Loucy (cell line): ENCODE measurements around the gene CRADD.

Source experiments
- H2AFZ ChIP-seq: fragments of 200-600 bp; sonication (generic); 2 replicates; pipeline ENCODE4 v1.6.0; 2016; ENCODE audit warnings: antibody characterized with exemption, mild to moderate bottlenecking, low read length, moderate library complexity
- H3F3A ChIP-seq: fragments of 200-600 bp; 2 replicates; pipeline ENCODE4 v1.6.0; 2016; ENCODE audit warnings: antibody characterized with exemption, low read depth, mild to moderate bottlenecking
- H3K27me3 ChIP-seq: fragments of 200-600 bp; sonication (generic); 2 replicates; pipeline ENCODE4 v1.6.1; 2014; ENCODE audit warnings: low read length, mild to moderate bottlenecking; ENCODE audit not compliant: insufficient read depth, poor library complexity, severe bottlenecking
- H3K36me3 ChIP-seq: fragments of 200-600 bp; sonication (generic); 2 replicates; pipeline ENCODE4 v1.6.1; 2016; ENCODE audit warnings: low read length; ENCODE audit not compliant: insufficient read depth
- H3K4me1 ChIP-seq: fragments of 200-600 bp; sonication (generic); 2 replicates; pipeline ENCODE4 v1.5.1; 2014; ENCODE audit warnings: low read length, mild to moderate bottlenecking; ENCODE audit not compliant: insufficient read depth, poor library complexity, severe bottlenecking
- H3K4me2 ChIP-seq: fragments of 200-600 bp; sonication (generic); 2 replicates; pipeline ENCODE4 v1.6.0; 2014; ENCODE audit warnings: antibody characterized with exemption, low read length, low read depth, mild to moderate bottlenecking; ENCODE audit not compliant: poor library complexity, severe bottlenecking
- H3K4me3 ChIP-seq: fragments of 200-600 bp; sonication (generic); 2 replicates; pipeline ENCODE4 v1.5.1; 2014; ENCODE audit warnings: low read length, mild to moderate bottlenecking, mixed read lengths; ENCODE audit not compliant: poor library complexity, severe bottlenecking
- H3K79me2 ChIP-seq: fragments of 200-600 bp; sonication (generic); 2 replicates; pipeline ENCODE4 v1.6.1; 2014; ENCODE audit warnings: low read length; ENCODE audit not compliant: insufficient read depth
- H3K9ac ChIP-seq: fragments of 200-600 bp; sonication (generic); 2 replicates; pipeline ENCODE4 v1.6.0; 2014; ENCODE audit warnings: mild to moderate bottlenecking, low read depth, low read length, moderate library complexity; ENCODE audit not compliant: poor library complexity, severe bottlenecking
- H3K9me2 ChIP-seq: fragments of 200-600 bp; sonication (generic); replicated peaks from 2 replicates; pipeline ENCODE4 v1.6.1; 2016; ENCODE audit warnings: low read depth, low read length, mixed read lengths
- H3K9me3 ChIP-seq: fragments of 200-600 bp; sonication (generic); 2 replicates; pipeline ENCODE4 v1.6.1; 2014; ENCODE audit warnings: mild to moderate bottlenecking, antibody characterized with exemption, low read length, low read depth; ENCODE audit not compliant: insufficient read depth
- H4K20me1 ChIP-seq: fragments of 200-600 bp; sonication (generic); 2 replicates; pipeline ENCODE4 v1.6.0; 2014; ENCODE audit warnings: antibody characterized with exemption, low read length, mild to moderate bottlenecking; ENCODE audit not compliant: insufficient read depth, poor library complexity, severe bottlenecking
- CTCF ChIP-seq: fragments of 200-600 bp; sonication (generic); conservative IDR thresholded peaks from 2 replicates; pipeline ENCODE4 v1.5.1; 2014; ENCODE audit warnings: mild to moderate bottlenecking, antibody characterized with exemption, low read length
- EZH2phosphoT487 ChIP-seq: fragments of 200-600 bp; IDR thresholded peaks from 2 replicates; pipeline ENCODE4 v1.6.1; 2018; ENCODE audit warnings: antibody characterized with exemption, mild to moderate bottlenecking, moderate library complexity, borderline replicate concordance

CRADD gene

DNA sequence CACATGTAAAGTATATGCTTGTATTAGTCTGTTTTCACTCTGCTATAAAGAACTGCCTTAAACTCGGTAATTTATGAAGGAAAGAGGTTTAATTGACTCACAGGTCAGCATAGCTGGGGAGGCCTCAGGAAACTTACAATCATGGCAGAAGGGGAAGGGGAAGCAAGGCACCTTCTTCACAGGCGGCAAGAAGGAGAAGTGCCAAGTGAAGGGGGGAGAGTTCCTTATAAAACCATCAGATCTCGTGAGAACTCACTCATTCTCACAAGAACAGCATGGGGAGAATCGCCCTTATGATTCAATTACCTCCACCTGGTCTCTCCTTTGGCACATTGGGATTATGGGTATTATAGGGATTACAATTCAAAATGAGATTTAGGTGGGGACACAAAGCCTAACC is 241.7 kb downstream of the CRADD start:
- H3K9me3 ChIP-seq, result no peaks in the 10 kb centered on the region
- H3K4me3 ChIP-seq, result no peak overlapping the region
- H3K4me1 ChIP-seq, result peaks cover under 1% of the 10 kb centered on the region
- no peak overlapping the region for H3K9ac ChIP-seq
- no peak overlapping the region for H3K4me2 ChIP-seq
- H3K36me3 ChIP-seq, result no peaks in the 10 kb centered on the region
- H3K9me2 ChIP-seq, result no peaks in the 10 kb centered on the region
- no peaks in the 10 kb centered on the region for H3K79me2 ChIP-seq
- H4K20me1 ChIP-seq, result no peaks in the 10 kb centered on the region
- no peaks in the 10 kb centered on the region for H3F3A ChIP-seq
- TF ChIP-seq EZH2phosphoT487, result no peak
- TF ChIP-seq CTCF, result no peak
- no peak overlapping the region for H2AFZ ChIP-seq
- no peaks in the 10 kb centered on the region for H3K27me3 ChIP-seq

GRCh38 chr12:93921521-93921920 is 244.3 kb downstream of the CRADD start:
- Histone ChIP-seq H4K20me1 (no peaks in the 10 kb centered on the region), H3K9ac (no peak overlapping the region), H3K4me2 (no peak overlapping the region), H3K9me3 (no peaks in the 10 kb centered on the region), H3K79me2 (no peaks in the 10 kb centered on the region), H3K4me1 (peaks cover 5% of the 10 kb centered on the region), H3K4me3 (no peak overlapping the region), H3K36me3 (no peaks in the 10 kb centered on the region), H3K27me3 (no peaks in the 10 kb centered on the region), H3K9me2 (no peaks in the 10 kb centered on the region), H3F3A (no peaks in the 10 kb centered on the region), H2AFZ (no peak overlapping the region)
- TF ChIP-seq EZH2phosphoT487 (no peak), CTCF (no peak)

DNA sequence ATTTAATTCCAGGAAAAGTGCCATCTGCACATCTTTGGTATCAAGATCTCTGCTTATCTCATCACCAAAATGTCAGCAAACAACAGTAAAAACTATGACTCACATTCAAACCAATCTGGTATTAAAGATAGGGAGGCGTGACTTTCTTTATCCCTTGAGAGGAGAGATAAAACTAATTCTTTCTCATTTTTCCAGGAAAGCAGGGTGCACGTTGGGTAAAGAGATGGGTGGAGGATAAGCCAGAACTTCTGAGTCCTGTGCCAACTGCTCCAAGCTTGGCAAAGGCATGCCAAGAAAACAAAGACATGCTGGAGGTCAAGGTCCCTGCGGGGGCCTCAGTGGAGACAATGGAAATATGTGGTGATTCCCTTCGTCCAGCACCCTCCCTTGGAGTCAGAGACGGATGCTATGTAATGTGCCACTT is 245.4 kb downstream of the CRADD start:
- Histone ChIP-seq H3K4me3 (no peak overlapping the region), H3K9me2 (no peaks in the 10 kb centered on the region)

More for the DNA sequence above, 245.4 kb downstream of the CRADD start:
- H3K9ac ChIP-seq, result no peak overlapping the region
- H3K4me2 ChIP-seq, result no peak overlapping the region
- H2AFZ ChIP-seq, result no peak overlapping the region
- no peak for TF ChIP-seq CTCF
- TF ChIP-seq EZH2phosphoT487, result no peak
- H3K36me3 ChIP-seq, result no peaks in the 10 kb centered on the region
- H3K4me1 ChIP-seq, result peaks cover 5% of the 10 kb centered on the region
- no peaks in the 10 kb centered on the region for H4K20me1 ChIP-seq
- no peaks in the 10 kb centered on the region for H3F3A ChIP-seq
- H3K9me3 ChIP-seq, result no peaks in the 10 kb centered on the region
- no peaks in the 10 kb centered on the region for H3K27me3 ChIP-seq
- H3K79me2 ChIP-seq, result no peaks in the 10 kb centered on the region
